ENCODE data around the gene RP9. TPM values are rescaled to one million over a fixed set of nuclear protein-coding genes. Genes with fewer than 3 reads are reported as not detected.

RP9 gene
- total and polyA plus RNA-seq, 4 experiments from 2014 or later: 15.1 to 23.9 (median 17.6) TPM

DNA sequence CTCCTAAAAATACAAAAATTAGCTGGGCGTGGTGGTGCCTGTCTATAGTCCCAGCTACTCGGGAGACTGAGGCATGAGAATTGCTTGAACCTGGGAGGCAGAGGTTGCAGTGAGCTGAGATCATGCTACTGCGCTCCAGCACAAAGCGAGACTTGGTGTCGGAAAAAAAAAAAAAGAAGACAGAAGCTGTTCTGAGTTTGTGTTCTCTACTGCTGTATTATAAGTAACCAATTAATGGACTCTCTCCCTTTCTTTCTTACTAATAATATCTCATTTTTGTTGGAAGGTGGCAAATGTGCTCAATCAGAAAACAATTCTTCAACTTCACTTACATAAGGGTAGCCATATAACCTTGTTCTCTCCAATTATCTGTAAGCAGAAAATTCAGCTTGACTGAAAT, 54.0 kb downstream of the RP9 start:
- POLR2A ChIA-PET (ENCODE audit: partially characterized antibody): interaction anchor here (1.4 to 3.8 kb wide), 4 partner anchors 7 to 560 kb away, joined by 4 to 29 read pairs (median 14); partner anchors contain the start of genes AVL9, KBTBD2 and NT5C3A
- Mint-ChIP-seq H3K36me3 (peaks cover 5 to 7% of the 10 kb centered on the region in 2 donors), H3K27ac (peak overlapping the region; percentile 19 to 91 (median 57)), H3K4me3 (peak overlapping the region in 1 of 8 donors; percentile 23), H3K9me3 (no peaks in the 10 kb centered on the region), H3K27me3 (no peaks in the 10 kb centered on the region), H3K4me1 (peaks cover 42 to 82% (median 62%) of the 10 kb centered on the region in 4 donors)
- Histone ChIP-seq H3K4me3 (ENCODE audit: low read length in 2 of 2) (no peak overlapping the region), H3K36me3 (ENCODE audit: insufficient read depth, low read length) (no peaks in the 10 kb centered on the region), H3K27me3 (ENCODE audit: insufficient read depth, low read length) (no peaks in the 10 kb centered on the region), H3K27ac (ENCODE audit: low read depth, low read length) (peak overlapping the region; percentile 10), H3K9me3 (ENCODE audit: control insufficient read depth in 1 of 2, low read length in 2 of 2) (no peaks in the 10 kb centered on the region), H3K4me1 (ENCODE audit: insufficient read depth, low read length) (peaks cover 51% of the 10 kb centered on the region)
- intact Hi-C loops (cut with micrococcal nuclease): no loop called here
- no peak for DNase-seq
- CTCF ChIA-PET (ENCODE audit: partially characterized antibody): interaction anchor here (0.7 to 5.0 kb wide), 4 partner anchors 15 to 209 kb away, joined by 3 to 33 read pairs (median 13); no protein-coding TSS in a partner anchor

DNA sequence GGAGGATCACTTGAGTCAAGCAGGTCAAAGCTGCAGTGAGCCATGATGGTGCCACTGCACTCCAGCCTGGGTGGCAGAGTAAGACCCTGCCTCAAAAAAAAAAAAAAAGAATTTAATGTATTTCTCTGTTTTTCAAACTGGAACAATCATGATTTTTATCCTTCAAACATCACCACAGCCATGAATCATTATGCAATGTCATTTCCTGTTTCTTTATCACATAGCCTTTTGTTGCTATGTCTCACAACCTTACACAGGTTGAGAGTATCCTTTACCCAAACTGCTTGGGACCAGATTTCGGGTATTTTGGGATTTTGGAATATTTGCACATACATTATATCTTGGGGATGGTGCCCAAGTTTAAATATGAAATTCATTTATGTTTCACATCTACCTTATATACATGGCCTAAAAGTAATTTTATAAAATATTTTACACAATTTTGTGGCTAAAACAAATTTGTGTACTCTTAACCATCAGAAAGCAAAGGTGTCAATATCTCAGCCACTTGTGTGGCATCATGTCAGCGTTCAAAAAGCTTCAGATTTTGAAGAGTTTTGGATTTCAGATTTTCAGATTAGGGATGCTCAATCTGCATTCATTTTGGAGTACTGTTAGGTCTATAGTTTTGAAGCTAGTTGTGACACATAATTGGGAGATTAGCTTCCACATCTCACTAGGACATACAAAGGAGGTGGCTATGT, 54.8 kb downstream of the RP9 start:
- no peak overlapping the region for H3K4me3 ChIP-seq (ENCODE audit: low read length in 2 of 2)
- H3K4me1 ChIP-seq (ENCODE audit: insufficient read depth, low read length): peaks cover 45% of the 10 kb centered on the region
- Mint-ChIP-seq H3K4me1 (peaks cover 38 to 75% (median 57%) of the 10 kb centered on the region in 4 donors), H3K9me3 (no peaks in the 10 kb centered on the region), H3K27ac (peak overlapping the region; percentile 19 to 91 (median 79)), H3K27me3 (no peaks in the 10 kb centered on the region), H3K36me3 (peaks cover 1 to 7% of the 10 kb centered on the region in 2 donors), H3K4me3 (peak overlapping the region in 2 of 8 donors; percentile 1 to 31)
- ChIA-PET CTCF (ENCODE audit: partially characterized antibody) (interaction anchor here (0.8 to 5.0 kb wide), 6 partner anchors 8 to 208 kb away, joined by 3 to 33 read pairs (median 16); partner anchors contain the start of gene NT5C3A), POLR2A (ENCODE audit: partially characterized antibody) (interaction anchor here (1.0 to 3.8 kb wide), 6 partner anchors 8 to 559 kb away, joined by 3 to 29 read pairs (median 10); partner anchors contain the start of genes AVL9, KBTBD2, NT5C3A and RP9)
- intact Hi-C loops (cut with micrococcal nuclease): loop anchor here (1.0 kb wide), 1 partner anchor 8 kb away; the partner anchor contains the start of gene NT5C3A
- H3K9me3 ChIP-seq (ENCODE audit: control insufficient read depth in 1 of 2, low read length in 2 of 2): no peaks in the 10 kb centered on the region
- H3K36me3 ChIP-seq (ENCODE audit: insufficient read depth, low read length): no peaks in the 10 kb centered on the region
- peak overlapping the region; percentile 8 for H3K27ac ChIP-seq (ENCODE audit: low read depth, low read length)
- no peaks in the 10 kb centered on the region for H3K27me3 ChIP-seq (ENCODE audit: insufficient read depth, low read length)
- DNase-seq: peak in 4 of 5 donors; percentile 22 to 36 (median 27)

DNA sequence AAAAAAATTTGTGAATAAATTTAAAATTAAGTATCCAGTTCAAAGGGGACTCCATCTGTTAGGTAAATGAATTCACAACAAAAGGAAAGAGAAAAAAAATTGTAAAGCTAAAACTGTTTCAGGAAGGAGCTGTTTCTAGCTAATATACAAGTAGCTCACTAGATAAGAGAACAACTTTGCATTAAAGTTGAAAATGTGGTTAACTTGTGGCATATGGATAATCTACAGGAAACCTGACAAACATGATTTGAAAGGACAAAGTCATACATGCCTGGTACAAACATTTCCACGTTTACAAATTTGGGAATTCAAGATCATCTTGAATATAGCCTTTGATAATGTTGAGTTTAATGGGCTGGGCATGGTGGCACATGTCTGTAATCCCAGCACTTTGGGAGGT, 55.5 kb downstream of the RP9 start:
- intact Hi-C loops (cut with micrococcal nuclease): loop anchor here (1.0 kb wide), 1 partner anchor 9 kb away; the partner anchor contains the start of gene NT5C3A
- H3K4me3 Mint-ChIP-seq: peak overlapping the region in 1 of 8 donors; percentile 1

DNA sequence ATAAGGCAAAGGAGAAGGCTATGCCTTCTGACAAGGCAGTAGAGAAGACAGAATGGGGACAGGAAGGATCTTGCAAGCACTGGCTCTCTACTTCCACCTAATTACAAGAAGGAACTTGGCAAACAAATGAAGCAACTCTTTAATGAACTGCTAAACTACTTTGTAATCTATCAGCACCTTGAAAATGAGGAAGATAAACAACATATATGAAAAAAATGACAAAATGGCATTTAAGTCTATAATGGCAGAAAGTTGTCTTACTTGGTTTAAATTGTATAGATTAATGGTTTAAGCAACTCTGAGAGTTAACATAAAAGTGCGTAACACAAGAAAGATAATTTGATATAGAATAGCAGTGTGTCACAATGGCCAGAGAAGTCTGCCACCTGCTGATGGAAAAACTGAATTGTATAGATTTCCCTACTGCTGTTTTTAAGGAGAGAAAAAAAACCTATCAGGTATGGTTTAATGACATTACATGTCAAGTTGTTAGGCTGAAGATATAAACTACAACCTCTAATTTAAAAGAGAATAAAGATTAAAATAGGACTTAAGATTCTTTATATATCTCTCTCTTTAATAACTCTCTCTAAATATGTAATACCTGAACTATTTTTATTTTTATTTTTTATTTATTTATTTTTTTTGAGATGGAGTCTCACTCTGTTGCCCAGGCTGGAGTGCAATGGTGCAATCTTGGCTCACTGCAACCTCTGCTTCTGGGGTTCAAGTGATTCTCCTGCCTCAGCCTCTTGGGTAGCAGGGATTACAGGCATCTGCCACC, 58.5 kb downstream of the RP9 start:
- POLR2A ChIA-PET (ENCODE audit: partially characterized antibody): interaction anchor here (1.7 to 4.3 kb wide), 3 partner anchors 10 to 12 kb away, joined by 6 to 17 read pairs (median 7); partner anchors contain the start of gene NT5C3A
- peak; percentile 41 to 61 (median 55) for DNase-seq

More for the DNA sequence above, 55.5 kb downstream of the RP9 start:
- H3K9me3 Mint-ChIP-seq: no peaks in the 10 kb centered on the region
- Histone ChIP-seq H3K27me3 (ENCODE audit: insufficient read depth, low read length) (no peaks in the 10 kb centered on the region), H3K4me3 (ENCODE audit: low read length in 2 of 2) (no peak overlapping the region), H3K27ac (ENCODE audit: low read depth, low read length) (peak overlapping the region; percentile 8), H3K9me3 (ENCODE audit: control insufficient read depth in 1 of 2, low read length in 2 of 2) (no peaks in the 10 kb centered on the region), H3K4me1 (ENCODE audit: insufficient read depth, low read length) (peaks cover 38% of the 10 kb centered on the region), H3K36me3 (ENCODE audit: insufficient read depth, low read length) (no peaks in the 10 kb centered on the region)
- peaks cover 35 to 73% (median 55%) of the 10 kb centered on the region in 4 donors for H3K4me1 Mint-ChIP-seq
- DNase-seq: no peak
- POLR2A ChIA-PET (ENCODE audit: partially characterized antibody): interaction anchor here (1.0 to 3.8 kb wide), 6 partner anchors 9 to 558 kb away, joined by 3 to 29 read pairs (median 10); partner anchors contain the start of genes AVL9, KBTBD2, NT5C3A and RP9
- CTCF ChIA-PET (ENCODE audit: partially characterized antibody): interaction anchor here (0.8 to 5.0 kb wide), 7 partner anchors 9 to 252 kb away, joined by 3 to 33 read pairs (median 10); partner anchors contain the start of gene NT5C3A
- no peaks in the 10 kb centered on the region for H3K27me3 Mint-ChIP-seq
- peak overlapping the region; percentile 53 to 91 (median 79) for H3K27ac Mint-ChIP-seq
- H3K36me3 Mint-ChIP-seq: peaks cover 1 to 6% of the 10 kb centered on the region in 2 donors

DNA sequence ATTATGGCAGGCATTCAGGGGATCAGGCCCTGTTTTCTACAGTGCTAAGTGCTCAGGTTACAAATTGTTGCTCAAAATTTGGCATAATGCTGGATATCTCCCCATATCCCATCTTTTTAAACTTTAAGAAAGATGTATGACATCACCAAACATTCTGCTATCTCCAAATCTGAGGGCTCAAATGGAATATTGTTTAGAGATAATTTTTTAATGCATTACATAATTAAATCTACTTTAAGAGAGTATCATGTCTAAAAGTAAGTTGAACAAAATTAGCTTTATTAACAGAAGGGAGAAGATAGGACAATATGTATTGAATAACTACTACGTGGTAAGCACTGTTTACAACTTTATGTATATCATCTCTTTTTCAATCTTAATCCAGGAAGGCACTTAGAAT, 60.5 kb downstream of the RP9 start:
- H3K4me1 Mint-ChIP-seq: peaks cover 27 to 63% (median 42%) of the 10 kb centered on the region in 4 donors
- POLR2A ChIA-PET (ENCODE audit: partially characterized antibody): interaction anchor here (1.7 to 4.3 kb wide), 4 partner anchors 8 to 14 kb away, joined by 6 to 17 read pairs (median 9); partner anchors contain the start of gene NT5C3A
- H3K4me3 Mint-ChIP-seq: no peak overlapping the region
- H3K27me3 Mint-ChIP-seq: no peaks in the 10 kb centered on the region
- no peak for DNase-seq
- Histone ChIP-seq H3K9me3 (ENCODE audit: control insufficient read depth in 1 of 2, low read length in 2 of 2) (no peaks in the 10 kb centered on the region), H3K27me3 (ENCODE audit: insufficient read depth, low read length) (no peaks in the 10 kb centered on the region), H3K27ac (ENCODE audit: low read depth, low read length) (no peak overlapping the region), H3K4me3 (ENCODE audit: low read length in 2 of 2) (no peak overlapping the region), H3K4me1 (ENCODE audit: insufficient read depth, low read length) (peaks cover 50% of the 10 kb centered on the region), H3K36me3 (ENCODE audit: insufficient read depth, low read length) (no peaks in the 10 kb centered on the region)
- H3K36me3 Mint-ChIP-seq: no peaks in the 10 kb centered on the region
- CTCF ChIA-PET (ENCODE audit: partially characterized antibody): interaction anchor here (0.8 to 2.6 kb wide), 9 partner anchors 8 to 202 kb away, joined by 3 to 29 read pairs (median 10); partner anchors contain the start of genes NT5C3A and RP9
- H3K9me3 Mint-ChIP-seq: no peaks in the 10 kb centered on the region
- H3K27ac Mint-ChIP-seq: no peak overlapping the region
- intact Hi-C loops (cut with micrococcal nuclease): no loop called here

More for the DNA sequence above, 58.5 kb downstream of the RP9 start:
- intact Hi-C loops (cut with micrococcal nuclease): loop anchor here (1.0 kb wide), 4 partner anchors 85 to 250 kb away; no protein-coding TSS in a partner anchor
- Mint-ChIP-seq H3K27me3 (no peaks in the 10 kb centered on the region), H3K4me3 (peak overlapping the region in 1 of 8 donors; percentile 1), H3K4me1 (peaks cover 28 to 70% (median 47%) of the 10 kb centered on the region in 4 donors), H3K9me3 (no peaks in the 10 kb centered on the region), H3K27ac (peak overlapping the region in 4 of 7 donors; percentile 10 to 39 (median 29)), H3K36me3 (peaks cover 0 to 1% of the 10 kb centered on the region in 2 donors)
- Histone ChIP-seq H3K4me1 (ENCODE audit: insufficient read depth, low read length) (peaks cover 50% of the 10 kb centered on the region), H3K9me3 (ENCODE audit: control insufficient read depth in 1 of 2, low read length in 2 of 2) (no peaks in the 10 kb centered on the region), H3K4me3 (ENCODE audit: low read length in 2 of 2) (no peak overlapping the region), H3K27ac (ENCODE audit: low read depth, low read length) (no peak overlapping the region), H3K27me3 (ENCODE audit: insufficient read depth, low read length) (no peaks in the 10 kb centered on the region), H3K36me3 (ENCODE audit: insufficient read depth, low read length) (no peaks in the 10 kb centered on the region)
- CTCF ChIA-PET (ENCODE audit: partially characterized antibody): interaction anchor here (1.1 to 4.7 kb wide), 8 partner anchors 10 to 204 kb away, joined by 4 to 29 read pairs (median 17); partner anchors contain the start of genes NT5C3A and RP9

DNA sequence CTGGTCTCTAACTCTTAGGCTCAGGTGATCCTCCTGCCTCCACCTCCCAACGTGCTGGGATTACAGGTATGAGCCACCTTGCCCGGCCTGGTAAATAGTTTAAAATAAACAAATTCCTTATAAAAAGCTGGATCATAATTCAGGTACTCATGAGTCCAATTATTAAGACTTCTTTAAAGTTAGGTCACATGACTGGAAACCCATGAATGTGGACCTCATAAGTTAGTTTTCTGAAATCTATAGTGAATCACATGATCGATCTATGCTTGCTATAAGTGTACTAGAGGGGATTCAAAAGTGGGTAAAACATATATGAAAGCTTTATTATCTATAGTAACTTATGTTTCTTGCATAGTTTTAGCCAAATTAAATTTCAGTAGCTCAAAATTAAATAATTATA, 60.9 kb downstream of the RP9 start:
- H3K27me3 ChIP-seq (ENCODE audit: insufficient read depth, low read length): no peaks in the 10 kb centered on the region
- peaks cover 29 to 64% (median 44%) of the 10 kb centered on the region in 4 donors for H3K4me1 Mint-ChIP-seq
- H3K9me3 ChIP-seq (ENCODE audit: control insufficient read depth in 1 of 2, low read length in 2 of 2): no peaks in the 10 kb centered on the region
- POLR2A ChIA-PET (ENCODE audit: partially characterized antibody): interaction anchor here (2.4 to 4.3 kb wide), 3 partner anchors 9 to 15 kb away, joined by 7 to 17 read pairs (median 11); partner anchors contain the start of gene NT5C3A
- DNase-seq: no peak
- no peak overlapping the region for H3K4me3 Mint-ChIP-seq
- H3K4me3 ChIP-seq (ENCODE audit: low read length in 2 of 2): no peak overlapping the region
- H3K36me3 ChIP-seq (ENCODE audit: insufficient read depth, low read length): no peaks in the 10 kb centered on the region
- H3K9me3 Mint-ChIP-seq: no peaks in the 10 kb centered on the region
- H3K36me3 Mint-ChIP-seq: no peaks in the 10 kb centered on the region
- no peaks in the 10 kb centered on the region for H3K27me3 Mint-ChIP-seq
- H3K27ac Mint-ChIP-seq: peak overlapping the region in 1 of 7 donors; percentile 65
- CTCF ChIA-PET (ENCODE audit: partially characterized antibody): interaction anchor here (0.8 to 2.6 kb wide), 9 partner anchors 8 to 202 kb away, joined by 3 to 29 read pairs (median 10); partner anchors contain the start of genes NT5C3A and RP9
- H3K4me1 ChIP-seq (ENCODE audit: insufficient read depth, low read length): peaks cover 50% of the 10 kb centered on the region
- intact Hi-C loops (cut with micrococcal nuclease): no loop called here
- H3K27ac ChIP-seq (ENCODE audit: low read depth, low read length): no peak overlapping the region

Data from CD4-positive, alpha-beta memory T cell (primary cell).